HepG2 (cell line): Measurements from ENCODE around the gene RPS14. TPM values are rescaled to one million over a fixed set of nuclear protein-coding genes. Genes with fewer than 3 reads are reported as not detected.

Source experiments
- ADNP ChIP-seq: sonication (generic); formaldehyde crosslinking; IDR thresholded peaks from 2 replicates; pipeline ENCODE4 v1.4.0; 2020; ENCODE audit warnings: missing genetic modification reagents
- AHR ChIP-seq: IDR thresholded peaks from 2 replicates; pipeline ENCODE4 v1.6.1; 2018; ENCODE audit warnings: missing genetic modification reagents, missing compliant biosample characterization
- HMG20A ChIP-seq: IDR thresholded peaks from 2 replicates; pipeline ENCODE4 v1.6.1; 2016; ENCODE audit warnings: borderline replicate concordance
- HOXA7 ChIP-seq: sonication (generic); formaldehyde crosslinking; IDR thresholded peaks from 2 replicates; pipeline ENCODE4 v1.8.1; 2022; ENCODE audit warnings: mild to moderate bottlenecking, missing genetic modification reagents, moderate library complexity
- KDM1A ChIP-seq: IDR thresholded peaks from 2 replicates; pipeline ENCODE4 v1.6.1; 2016; ENCODE audit warnings: missing compliant biosample characterization
- MIER3 ChIP-seq: IDR thresholded peaks from 2 replicates; pipeline ENCODE4 v1.6.1; 2016; ENCODE audit warnings: missing compliant biosample characterization, borderline replicate concordance
- NBN ChIP-seq: fragments of 450-650 bp; conservative IDR thresholded peaks from 2 replicates; pipeline ENCODE4 v1.6.1; 2017
- RXRB ChIP-seq: IDR thresholded peaks from 2 replicates; pipeline ENCODE4 v1.6.1; 2016; ENCODE audit warnings: borderline replicate concordance, missing genetic modification reagents, missing compliant biosample characterization
- SRSF1 ChIP-seq: fragments of 200-400 bp; formaldehyde crosslinking; optimal IDR thresholded peaks from 2 replicates; pipeline ENCODE3; 2017; ENCODE audit warnings: mild to moderate bottlenecking, low read depth, low read length, moderate library complexity
- STAT5B ChIP-seq: sonication (generic); formaldehyde crosslinking; IDR thresholded peaks from 2 replicates; pipeline ENCODE4 v1.4.0; 2020; ENCODE audit warnings: missing genetic modification reagents
- ZNF703 ChIP-seq: sonication (generic); formaldehyde crosslinking; IDR thresholded peaks from 2 replicates; pipeline ENCODE4 v1.5.1; 2020; ENCODE audit warnings: missing genetic modification reagents, mild to moderate bottlenecking, moderate library complexity, borderline replicate concordance
- ZNF775 ChIP-seq: sonication (generic); formaldehyde crosslinking; IDR thresholded peaks from 2 replicates; pipeline ENCODE4 v1.4.0; 2020; ENCODE audit warnings: missing genetic modification reagents, mild to moderate bottlenecking, moderate library complexity, borderline replicate concordance
- ZSCAN31 ChIP-seq: sonication (generic); formaldehyde crosslinking; IDR thresholded peaks from 2 replicates; pipeline ENCODE4 v1.5.0; 2020; ENCODE audit warnings: low read depth, mild to moderate bottlenecking, missing genetic modification reagents
- polyA plus RNA-seq, 8 experiments: library from polyadenylated mRNA; depleted of rRNA in 3 of 8; stranded (reverse) in 7 of 8; unstranded in 1 of 8; fragments of >200 nt; fragmentation: Illumina TruSeq in 4 of 8; extraction: Trizol in 4 of 8; gene quantifications; 2 replicates each; pipeline versions ENCODE4 v1.2.1 to v1.2.3, GENCODE V29; 2011 to 2016; ENCODE audit warnings: low read depth in 4 of 8, missing spikeins in 1 of 8, mixed read lengths in 1 of 8; ENCODE audit not compliant: insufficient read depth in 1 of 8
- total RNA-seq, 5 experiments: library from RNA; depleted of rRNA; stranded (reverse); fragments of >200 nt; fragmentation: Illumina TruSeq; extraction: Trizol; gene quantifications; 2 replicates each; pipeline ENCODE4 v1.2.3, GENCODE V29; 2016; ENCODE audit warnings: low read depth in 1 of 5
- TF ChIP-seq, protein P1 (sequence below): sonication (generic); formaldehyde crosslinking; IDR thresholded peaks from 2 replicates; pipeline ENCODE4 v1.4.0; 2020; ENCODE audit warnings: mild to moderate bottlenecking, missing genetic modification reagents
- TF ChIP-seq, protein P2 (sequence below): sonication (generic); formaldehyde crosslinking; IDR thresholded peaks from 2 replicates; pipeline ENCODE4 v1.5.1; 2020; ENCODE audit warnings: missing genetic modification reagents, mild to moderate bottlenecking, borderline replicate concordance
- TF ChIP-seq, protein P3 (sequence below), 2 experiments: sonication (generic) in 1 of 2; formaldehyde crosslinking in 1 of 2; IDR thresholded peaks; 2 replicates each; pipeline versions ENCODE4 v1.6.1 to v1.9.0; 2014 to 2022; ENCODE audit warnings: antibody characterized with exemption in 1 of 2, borderline replicate concordance in 1 of 2, inconsistent platforms in 1 of 2, low read depth in 1 of 2, missing genetic modification reagents in 1 of 2
- TF ChIP-seq, protein P4 (sequence below): sonication (generic); formaldehyde crosslinking; conservative IDR thresholded peaks from 2 replicates; pipeline ENCODE4 v1.4.0; 2020; ENCODE audit warnings: missing genetic modification reagents
- TF ChIP-seq, protein P5 (sequence below): sonication (generic); formaldehyde crosslinking; IDR thresholded peaks from 2 replicates; pipeline ENCODE4 v1.9.0; 2022; ENCODE audit warnings: missing genetic modification reagents, mild to moderate bottlenecking, borderline replicate concordance

Gene RPS14
- total and polyA plus RNA-seq, 2 of the 13 experiments (the other 11 are each of a cell fraction or from before 2014, with no cell fraction given), result 2,116 to 3,295 TPM

DNA sequence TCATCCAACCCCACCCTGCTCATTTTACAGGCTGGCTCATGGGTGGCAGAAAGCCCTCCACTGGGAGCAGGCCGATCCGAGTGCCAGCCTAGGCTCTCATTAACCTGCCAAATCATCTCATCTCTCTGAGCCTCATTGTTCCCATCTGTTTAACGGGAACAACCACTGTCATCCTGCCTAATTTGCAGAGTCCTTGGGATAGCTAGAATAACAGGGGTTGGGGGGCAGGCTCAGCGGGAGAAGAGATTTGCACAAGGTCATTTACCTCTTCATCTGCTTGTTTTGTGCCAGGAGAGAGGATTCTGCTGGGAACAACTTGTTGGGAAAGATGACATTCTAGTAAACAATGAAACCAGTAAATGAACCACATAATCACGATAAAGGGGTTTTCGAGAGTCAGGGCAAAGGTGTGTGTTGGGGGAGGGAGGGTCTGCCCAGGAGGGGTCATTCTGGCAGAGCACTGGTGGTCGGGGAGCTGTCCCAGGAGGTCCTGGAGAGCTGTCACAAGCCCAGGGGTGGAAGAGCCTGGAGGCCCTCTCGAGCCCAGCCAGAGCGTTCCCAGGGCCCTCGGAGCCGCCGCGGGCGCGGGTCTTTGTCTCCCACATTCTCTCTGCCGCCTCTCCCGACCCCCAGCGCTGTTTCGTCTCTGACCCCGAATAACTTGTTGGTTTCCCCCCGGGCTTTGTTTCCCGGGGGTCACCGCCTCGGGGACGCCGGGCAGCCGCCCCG is 35.6 kb upstream of the RPS14 start (continued):
- TF ChIP-seq SRSF1 (no peak), HMG20A (CRISPR knock-in tag) (no peak; the same call in 1 of the 2 replicates), STAT5B (CRISPR knock-in tag) (no peak), ZNF775 (CRISPR knock-in tag) (no peak), KDM1A (CRISPR knock-in tag) (peak; percentile 98), MIER3 (no peak), HOXA7 (CRISPR knock-in tag) (no peak), RXRB (peak; percentile 66; the same call in 1 of the 2 replicates), ZNF703 (CRISPR knock-in tag) (no peak), ADNP (CRISPR knock-in tag) (peak; percentile 88; the same call in 1 of the 2 replicates), ZSCAN31 (no peak), NBN (no peak), AHR (no peak)
- TF ChIP-seq, protein P1, sequence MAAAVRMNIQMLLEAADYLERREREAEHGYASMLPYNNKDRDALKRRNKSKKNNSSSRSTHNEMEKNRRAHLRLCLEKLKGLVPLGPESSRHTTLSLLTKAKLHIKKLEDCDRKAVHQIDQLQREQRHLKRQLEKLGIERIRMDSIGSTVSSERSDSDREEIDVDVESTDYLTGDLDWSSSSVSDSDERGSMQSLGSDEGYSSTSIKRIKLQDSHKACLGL (CRISPR knock-in tag), result peak; percentile 72; the same call in 1 of the 2 replicates
- TF ChIP-seq, protein P2, sequence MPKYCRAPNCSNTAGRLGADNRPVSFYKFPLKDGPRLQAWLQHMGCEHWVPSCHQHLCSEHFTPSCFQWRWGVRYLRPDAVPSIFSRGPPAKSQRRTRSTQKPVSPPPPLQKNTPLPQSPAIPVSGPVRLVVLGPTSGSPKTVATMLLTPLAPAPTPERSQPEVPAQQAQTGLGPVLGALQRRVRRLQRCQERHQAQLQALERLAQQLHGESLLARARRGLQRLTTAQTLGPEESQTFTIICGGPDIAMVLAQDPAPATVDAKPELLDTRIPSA, result no peak
- TF ChIP-seq, protein P3, sequence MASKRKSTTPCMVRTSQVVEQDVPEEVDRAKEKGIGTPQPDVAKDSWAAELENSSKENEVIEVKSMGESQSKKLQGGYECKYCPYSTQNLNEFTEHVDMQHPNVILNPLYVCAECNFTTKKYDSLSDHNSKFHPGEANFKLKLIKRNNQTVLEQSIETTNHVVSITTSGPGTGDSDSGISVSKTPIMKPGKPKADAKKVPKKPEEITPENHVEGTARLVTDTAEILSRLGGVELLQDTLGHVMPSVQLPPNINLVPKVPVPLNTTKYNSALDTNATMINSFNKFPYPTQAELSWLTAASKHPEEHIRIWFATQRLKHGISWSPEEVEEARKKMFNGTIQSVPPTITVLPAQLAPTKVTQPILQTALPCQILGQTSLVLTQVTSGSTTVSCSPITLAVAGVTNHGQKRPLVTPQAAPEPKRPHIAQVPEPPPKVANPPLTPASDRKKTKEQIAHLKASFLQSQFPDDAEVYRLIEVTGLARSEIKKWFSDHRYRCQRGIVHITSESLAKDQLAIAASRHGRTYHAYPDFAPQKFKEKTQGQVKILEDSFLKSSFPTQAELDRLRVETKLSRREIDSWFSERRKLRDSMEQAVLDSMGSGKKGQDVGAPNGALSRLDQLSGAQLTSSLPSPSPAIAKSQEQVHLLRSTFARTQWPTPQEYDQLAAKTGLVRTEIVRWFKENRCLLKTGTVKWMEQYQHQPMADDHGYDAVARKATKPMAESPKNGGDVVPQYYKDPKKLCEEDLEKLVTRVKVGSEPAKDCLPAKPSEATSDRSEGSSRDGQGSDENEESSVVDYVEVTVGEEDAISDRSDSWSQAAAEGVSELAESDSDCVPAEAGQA (IDR thresholded peaks at IDR 0.05; ENCODE audit: low read depth), result no peak
- TF ChIP-seq, protein P3 (CRISPR knock-in tag; IDR thresholded peaks at IDR 0.05; ENCODE audit: borderline replicate concordance), result no peak
- TF ChIP-seq, protein P4, sequence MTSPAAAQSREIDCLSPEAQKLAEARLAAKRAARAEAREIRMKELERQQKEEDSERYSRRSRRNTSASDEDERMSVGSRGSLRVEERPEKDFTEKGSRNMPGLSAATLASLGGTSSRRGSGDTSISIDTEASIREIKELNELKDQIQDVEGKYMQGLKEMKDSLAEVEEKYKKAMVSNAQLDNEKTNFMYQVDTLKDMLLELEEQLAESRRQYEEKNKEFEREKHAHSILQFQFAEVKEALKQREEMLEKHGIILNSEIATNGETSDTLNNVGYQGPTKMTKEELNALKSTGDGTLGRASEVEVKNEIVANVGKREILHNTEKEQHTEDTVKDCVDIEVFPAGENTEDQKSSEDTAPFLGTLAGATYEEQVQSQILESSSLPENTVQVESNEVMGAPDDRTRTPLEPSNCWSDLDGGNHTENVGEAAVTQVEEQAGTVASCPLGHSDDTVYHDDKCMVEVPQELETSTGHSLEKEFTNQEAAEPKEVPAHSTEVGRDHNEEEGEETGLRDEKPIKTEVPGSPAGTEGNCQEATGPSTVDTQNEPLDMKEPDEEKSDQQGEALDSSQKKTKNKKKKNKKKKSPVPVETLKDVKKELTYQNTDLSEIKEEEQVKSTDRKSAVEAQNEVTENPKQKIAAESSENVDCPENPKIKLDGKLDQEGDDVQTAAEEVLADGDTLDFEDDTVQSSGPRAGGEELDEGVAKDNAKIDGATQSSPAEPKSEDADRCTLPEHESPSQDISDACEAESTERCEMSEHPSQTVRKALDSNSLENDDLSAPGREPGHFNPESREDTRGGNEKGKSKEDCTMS (CRISPR knock-in tag), result no peak
- TF ChIP-seq, protein P5, sequence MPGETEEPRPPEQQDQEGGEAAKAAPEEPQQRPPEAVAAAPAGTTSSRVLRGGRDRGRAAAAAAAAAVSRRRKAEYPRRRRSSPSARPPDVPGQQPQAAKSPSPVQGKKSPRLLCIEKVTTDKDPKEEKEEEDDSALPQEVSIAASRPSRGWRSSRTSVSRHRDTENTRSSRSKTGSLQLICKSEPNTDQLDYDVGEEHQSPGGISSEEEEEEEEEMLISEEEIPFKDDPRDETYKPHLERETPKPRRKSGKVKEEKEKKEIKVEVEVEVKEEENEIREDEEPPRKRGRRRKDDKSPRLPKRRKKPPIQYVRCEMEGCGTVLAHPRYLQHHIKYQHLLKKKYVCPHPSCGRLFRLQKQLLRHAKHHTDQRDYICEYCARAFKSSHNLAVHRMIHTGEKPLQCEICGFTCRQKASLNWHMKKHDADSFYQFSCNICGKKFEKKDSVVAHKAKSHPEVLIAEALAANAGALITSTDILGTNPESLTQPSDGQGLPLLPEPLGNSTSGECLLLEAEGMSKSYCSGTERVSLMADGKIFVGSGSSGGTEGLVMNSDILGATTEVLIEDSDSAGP (CRISPR knock-in tag), result peak; percentile 54; the same call in 1 of the 2 replicates
